Adrenal gland (tissue), 5 donors: ENCODE results near the gene CCDC149.

ENCODE experiments used
- CTCF ChIP-seq, 6 experiments: fragments of 450-650 bp in 4 of 6; fragments of 200-600 bp in 2 of 6; sonication (generic) in 1 of 6; IDR thresholded peaks; 1 replicate in 5 of 6; 2 replicates in 1 of 6; pipeline versions ENCODE4 v1.5.1 to v1.8.0; 2016 to 2021; ENCODE audit warnings: antibody characterized with exemption in 6 of 6, mild to moderate bottlenecking in 2 of 6, moderate library complexity in 1 of 6
- POLR2A ChIP-seq, 2 donors: fragments of 450-650 bp; IDR thresholded peaks; one replicate each; pipeline ENCODE4 v1.6.1; 2017; ENCODE audit warnings: antibody characterized with exemption in 2 of 2, mild to moderate bottlenecking in 2 of 2, moderate library complexity in 1 of 2
- donor health status: DM: no; HTN: no; CAD: no.

DNA sequence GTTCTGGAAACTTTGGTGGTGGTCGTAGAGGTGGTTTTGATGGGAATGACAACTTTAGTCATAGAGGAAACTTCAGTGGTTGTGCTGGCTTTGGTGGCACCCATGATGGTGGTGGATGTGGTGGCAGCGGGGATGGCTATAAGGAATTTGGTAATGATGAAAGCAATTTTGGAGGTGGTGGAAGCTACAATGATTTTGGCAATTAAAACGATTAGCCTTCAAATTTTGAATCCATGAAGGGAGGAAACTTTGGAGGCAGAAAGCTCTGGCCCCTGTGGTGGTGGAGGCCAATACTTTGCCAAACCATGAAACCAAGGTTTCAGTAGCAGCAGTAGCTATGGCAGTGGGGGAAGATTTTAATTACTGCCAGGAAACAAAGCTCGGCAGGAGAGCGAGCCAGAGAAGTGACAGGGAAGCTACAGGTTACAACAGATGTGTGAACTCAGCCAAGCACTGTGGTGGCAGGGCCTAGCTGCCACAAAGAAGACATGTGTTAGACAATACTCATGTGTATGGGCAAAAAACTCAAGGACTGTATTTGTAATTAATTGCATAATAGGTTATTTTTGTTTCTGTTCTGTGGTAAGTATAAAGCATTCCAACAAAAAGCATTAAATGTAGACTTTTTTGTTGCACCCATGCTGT is 140.7 kb downstream of the CCDC149 start:
- TF ChIP-seq CTCF (IDR thresholded peaks at IDR 0.05) (no peak), POLR2A (IDR thresholded peaks at IDR 0.05) (no peak)
